Right lobe of liver (tissue), 6 donors: ENCODE data around the gene MAMDC4. TPM values are rescaled to one million over a fixed set of nuclear protein-coding genes. Genes with fewer than 3 reads are reported as not detected.

Source experiments
- ATAC-seq, 4 donors: fragments of 200-7000 bp; cut with Tn5 transposase; one replicate each; pipeline ENCODE4 v1.9.1; 2020; ENCODE audit warnings: mild to moderate bottlenecking in 4 of 4, moderate library complexity in 4 of 4
- DNase-seq, 3 donors: peaks; one replicate each; pipeline ENCODE4 v3.0.0-alpha.2; 2020
- H3K27ac ChIP-seq, 3 donors: fragments of 200-600 bp; one replicate each; pipeline ENCODE4 v1.8.0; 2022
- H3K27me3 ChIP-seq, 2 donors: fragments of 200-600 bp; one replicate each; pipeline ENCODE4 v1.8.0; 2022
- H3K36me3 ChIP-seq, 4 donors: fragments of 200-600 bp; sonication (generic) in 1 of 4; one replicate each; pipeline versions ENCODE4 v1.5.1 to v1.8.0; 2017 to 2022; ENCODE audit warnings: control low read depth in 1 of 4
- H3K4me1 ChIP-seq, 4 donors: fragments of 200-600 bp; sonication (generic) in 1 of 4; one replicate each; pipeline versions ENCODE4 v1.5.1 to v1.8.0; 2017 to 2022; ENCODE audit warnings: control low read depth in 1 of 4
- H3K4me3 ChIP-seq, 3 donors: fragments of 200-600 bp; one replicate each; pipeline ENCODE4 v1.8.0; 2022
- H3K9me3 ChIP-seq, 4 donors: fragments of 200-600 bp; sonication (generic) in 1 of 4; one replicate each; pipeline versions ENCODE4 v1.5.1 to v1.8.0; 2017 to 2022; ENCODE audit warnings: control low read depth in 1 of 4
- CTCF ChIP-seq, 4 donors: fragments of 200-600 bp in 3 of 4; fragments of 450-650 bp in 1 of 4; IDR thresholded peaks; one replicate each; pipeline versions ENCODE4 v1.5.1 to v1.8.0; 2016 to 2022; ENCODE audit warnings: antibody characterized with exemption in 4 of 4, mild to moderate bottlenecking in 2 of 4
- POLR2A ChIP-seq: fragments of 450-650 bp; IDR thresholded peaks from one replicate; pipeline ENCODE4 v1.6.1; 2017; ENCODE audit warnings: antibody characterized with exemption, mild to moderate bottlenecking
- WGBS: methylation state at CpG from one replicate; pipeline ENCODE4 v1.1.6; 2018; ENCODE audit warnings: low coverage, low lambda C conversion rate; ENCODE audit not compliant: insufficient coverage; ENCODE audit errors: missing lambda C conversion rate; 5-methylcytosine and 5-hydroxymethylcytosine counted together
- intact Hi-C, 2 donors: fragments of 100-400 bp; cut with DNase I; formaldehyde crosslinking; loops; one replicate each; pipeline versions ENCODE4 v1.11.2 to v1.14.1; 2022
- total RNA-seq, 6 experiments: library from RNA; depleted of rRNA in 2 of 6; stranded (reverse); fragments of >200 nt in 2 of 6; fragmentation: NEBNext Ultra II Directional in 3 of 6; extraction: Animal tissue kit (Norgen Biotek cat#: 25700) in 3 of 6; gene quantifications; one replicate each; pipeline versions ENCODE4 v1.1.0 to v1.2.4, GENCODE V29; 2016 to 2023
- donor health status: DM: no; HTN: yes; CAD: no.
- donor health status: DM: no; HTN: no; CAD: no.
- donor health status: DM: no; HTN: no; CAD: no.
- donor health status: DM: no; HTN: yes; CAD: no.
- donor health status: DM: no; HTN: yes; CAD: no.

Gene MAMDC4
- total RNA-seq, 6 experiments from 2014 or later, result 5.7 to 27.9 (median 22.5) TPM

- DNase-seq (peak in 1 of 3 donors; percentile 52), ATAC-seq (peak; percentile 4 to 24 (median 11))
- peaks cover 0 to 5% (median 0%) of the 10 kb centered on the region in 4 donors for H3K36me3 ChIP-seq
- TF ChIP-seq CTCF (IDR thresholded peaks at IDR 0.05) (no peak), POLR2A (no peak)
- peak overlapping the region; percentile 80 to 97 (median 86) for H3K4me3 ChIP-seq
- H3K9me3 ChIP-seq, result no peaks in the 10 kb centered on the region
- intact Hi-C loops, result loop anchor here (10.0 kb wide), 2 partner anchors 48 to 58 kb away; partner anchors contain the start of genes C8G (in 1 of the 2) and FBXW5 (in 1 of the 2)
- peaks cover 0 to 48% (median 13%) of the 10 kb centered on the region in 4 donors for H3K4me1 ChIP-seq
- WGBS, result 0% methylated on average over 20 of the region's 76 CpGs
- H3K27ac ChIP-seq, result peak overlapping the region; percentile 91 to 99 (median 97)
- H3K27me3 ChIP-seq, result no peaks in the 10 kb centered on the region
Measured at GRCh38 chr9:136886610-136887597, 34.8 kb downstream of the MAMDC4 start.

DNA sequence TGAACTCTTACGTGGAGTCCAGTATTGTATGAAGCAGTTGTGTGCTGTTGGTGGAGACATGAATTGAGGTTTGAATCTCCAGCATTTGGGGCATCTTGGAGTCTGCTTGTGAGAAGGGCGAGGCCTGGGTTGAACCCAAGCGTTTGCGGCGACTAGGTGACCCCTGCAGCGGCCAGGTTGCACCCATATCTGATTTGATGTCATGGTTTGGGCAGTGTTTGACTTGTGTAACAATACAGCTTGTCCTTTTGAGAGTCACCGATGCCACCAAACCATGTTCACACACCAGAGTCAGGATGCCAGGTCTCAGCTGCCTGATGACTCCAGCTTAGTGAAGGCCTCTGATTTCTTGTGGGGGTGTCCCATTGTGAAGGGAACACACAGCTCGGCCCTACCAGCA lies 36.3 kb downstream of the MAMDC4 start:
- Histone ChIP-seq H3K9me3 (no peaks in the 10 kb centered on the region), H3K27me3 (no peaks in the 10 kb centered on the region), H3K36me3 (peaks cover 0 to 5% (median 0%) of the 10 kb centered on the region in 4 donors), H3K27ac (peak overlapping the region in 1 of 3 donors; percentile 99), H3K4me3 (no peak overlapping the region), H3K4me1 (peaks cover 0 to 33% (median 5%) of the 10 kb centered on the region in 4 donors)
- peak in 3 of 4 donors; percentile 13 to 25 (median 16) for ATAC-seq
- TF ChIP-seq CTCF (IDR thresholded peaks at IDR 0.05) (no peak), POLR2A (no peak)
- peak in 1 of 3 donors; percentile 70 for DNase-seq
- WGBS, result 47% methylated on average over 3 of the region's 8 CpGs
- intact Hi-C loops, result loop anchor here (10.0 kb wide), 2 partner anchors 46 to 56 kb away; partner anchors contain the start of genes C8G (in 1 of the 2) and FBXW5 (in 1 of the 2)

DNA sequence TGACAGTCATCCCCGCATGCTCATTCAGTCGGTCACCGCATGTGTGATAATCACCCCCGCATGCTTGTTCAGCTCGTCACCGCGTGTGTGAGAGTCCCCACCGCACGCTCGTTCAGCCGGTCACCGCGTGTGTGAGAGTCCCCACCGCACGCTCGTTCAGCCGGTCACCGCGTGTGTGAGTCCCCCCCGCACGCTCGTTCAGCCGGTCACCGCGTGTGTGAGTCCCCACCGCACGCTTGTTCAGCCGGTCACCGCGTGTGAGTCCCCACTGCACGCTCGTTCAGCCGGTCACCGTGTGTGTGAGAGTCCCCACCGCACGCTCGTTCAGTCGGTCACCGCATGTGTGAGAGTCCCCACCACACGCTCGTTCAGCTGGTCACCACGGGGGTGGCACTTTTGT lies 37.7 kb downstream of the MAMDC4 start:
- peaks cover 0 to 27% (median 5%) of the 10 kb centered on the region in 4 donors for H3K4me1 ChIP-seq
- TF ChIP-seq POLR2A, result no peak
- TF ChIP-seq CTCF (IDR thresholded peaks at IDR 0.05), result no peak
- ATAC-seq (no peak), DNase-seq (no peak)
- H3K4me3 ChIP-seq, result no peak overlapping the region
- no peak overlapping the region for H3K27ac ChIP-seq
- intact Hi-C loops, result loop anchor here (10.0 kb wide), 2 partner anchors 45 to 55 kb away; partner anchors contain the start of genes C8G (in 1 of the 2) and FBXW5 (in 1 of the 2)
- WGBS, result 95% methylated on average over 38 of the region's 42 CpGs
- no peaks in the 10 kb centered on the region for H3K27me3 ChIP-seq
- no peaks in the 10 kb centered on the region for H3K9me3 ChIP-seq
- peaks cover 0 to 5% (median 0%) of the 10 kb centered on the region in 4 donors for H3K36me3 ChIP-seq

DNA sequence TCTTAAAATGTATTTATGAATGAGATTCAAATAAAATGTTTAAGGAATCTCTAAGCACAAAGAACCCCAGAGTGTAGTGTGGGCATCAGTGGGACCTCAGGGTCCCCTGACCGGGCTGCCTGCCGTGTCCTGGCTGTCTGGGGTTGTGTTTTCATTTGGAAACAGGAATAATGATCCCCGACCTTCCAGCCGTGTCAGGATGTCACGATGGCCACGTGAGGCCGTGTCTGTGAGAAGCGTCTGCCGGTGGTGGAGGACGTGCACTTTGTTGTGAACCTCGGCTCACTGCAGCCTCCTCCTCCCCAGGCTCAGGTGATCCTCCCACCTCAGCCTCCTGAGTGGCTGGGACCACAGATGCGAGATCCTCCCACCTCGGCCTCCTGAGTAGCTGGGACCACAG lies 38.5 kb downstream of the MAMDC4 start:
- no peak for ATAC-seq

More for the DNA sequence above, 38.5 kb downstream of the MAMDC4 start:
- peaks cover 0 to 21% (median 5%) of the 10 kb centered on the region in 4 donors for H3K4me1 ChIP-seq
- no peak for DNase-seq
- no peaks in the 10 kb centered on the region for H3K27me3 ChIP-seq
- TF ChIP-seq CTCF (IDR thresholded peaks at IDR 0.05) (no peak), POLR2A (no peak)
- H3K4me3 ChIP-seq, result no peak overlapping the region
- no peaks in the 10 kb centered on the region for H3K9me3 ChIP-seq
- H3K36me3 ChIP-seq, result peaks cover 0 to 5% (median 0%) of the 10 kb centered on the region in 4 donors
- H3K27ac ChIP-seq, result no peak overlapping the region
- intact Hi-C loops, result no loop called here
- WGBS, result 61% methylated on average over 3 of the region's 13 CpGs
